Measurements from ENCODE around the gene PES1.
"Not testable (repeated sequence)": the region's sequence is repeated elsewhere in the genome, so short reads cannot be mapped to it uniquely, and the experiment has no call there.

Gene PES1

GRCh38 chr22:30575859-30576258, 15.9 kb downstream of the PES1 start:
- DNase-seq (ENCODE audit: low read depth in 2 of 2): no peak

GRCh38 chr22:30574997-30575671, 16.6 kb downstream of the PES1 start:
- DNase-seq (ENCODE audit: low read depth in 2 of 2): no peak

GRCh38 chr22:30574095-30574981, 17.4 kb downstream of the PES1 start, which contains the start of gene GAL3ST1:
Gene GAL3ST1 (minus strand): TSS chr22:30574665. CDS start chr22:30557392, 17,273 bp downstream.
- DNase-seq (ENCODE audit: low read depth in 2 of 2): no peak

GRCh38 chr22:30573594-30574094, 18.1 kb downstream of the PES1 start:
- no peak for DNase-seq (ENCODE audit: low read depth in 2 of 2)

GRCh38 chr22:30572840-30573593, 18.7 kb downstream of the PES1 start:
- no peak for DNase-seq (ENCODE audit: low read depth in 2 of 2)

GRCh38 chr22:30572210-30572609, 19.5 kb downstream of the PES1 start:
- DNase-seq (ENCODE audit: low read depth in 2 of 2): no peak

GRCh38 chr22:30569674-30570202, 22.0 kb downstream of the PES1 start:
- DNase-seq (ENCODE audit: low read depth in 2 of 2): no peak

- no peak for DNase-seq (ENCODE audit: low read depth in 2 of 2)
These were observed 23.4 kb downstream of the PES1 start for GRCh38 chr22:30568137-30568805.

- not testable (repeated sequence) for DNase-seq (ENCODE audit: low read depth in 2 of 2)
These were observed 24.4 kb downstream of the PES1 start for GRCh38 chr22:30567277-30567676.

GRCh38 chr22:30566125-30566524, 25.6 kb downstream of the PES1 start:
- DNase-seq (ENCODE audit: low read depth in 2 of 2): no peak

GRCh38 chr22:30565341-30565740, 26.4 kb downstream of the PES1 start:
- no peak for DNase-seq (ENCODE audit: low read depth in 2 of 2)

GRCh38 chr22:30564761-30565119, 27.0 kb downstream of the PES1 start:
- no peak for DNase-seq (ENCODE audit: low read depth in 2 of 2)

- DNase-seq (ENCODE audit: low read depth in 2 of 2): no peak
These were observed 27.5 kb downstream of the PES1 start for GRCh38 chr22:30564045-30564760.

- DNase-seq (ENCODE audit: low read depth in 2 of 2): no peak
These were observed 29.3 kb downstream of the PES1 start for GRCh38 chr22:30562366-30562765.

GRCh38 chr22:30561402-30562189, 30.1 kb downstream of the PES1 start:
- DNase-seq (ENCODE audit: low read depth in 2 of 2): no peak

GRCh38 chr22:30560643-30561202, 31.0 kb downstream of the PES1 start:
- peak; percentile 16 to 28 for DNase-seq (ENCODE audit: low read depth in 2 of 2)

GRCh38 chr22:30559889-30560288, 31.8 kb downstream of the PES1 start:
- DNase-seq (ENCODE audit: low read depth in 2 of 2): no peak

- no peak for DNase-seq (ENCODE audit: low read depth in 2 of 2)
These were observed 34.5 kb downstream of the PES1 start for GRCh38 chr22:30557243-30557642.

GRCh38 chr22:30556388-30556787, 35.3 kb downstream of the PES1 start:
- no peak for DNase-seq (ENCODE audit: low read depth in 2 of 2)
